Loucy (cell line): ENCODE results near the gene TSPEAR.

ENCODE experiments used
- CTCF ChIP-seq: fragments of 200-600 bp; sonication (generic); conservative IDR thresholded peaks from 2 replicates; pipeline ENCODE4 v1.5.1; 2014; ENCODE audit warnings: mild to moderate bottlenecking, antibody characterized with exemption, low read length
- EZH2phosphoT487 ChIP-seq: fragments of 200-600 bp; IDR thresholded peaks from 2 replicates; pipeline ENCODE4 v1.6.1; 2018; ENCODE audit warnings: antibody characterized with exemption, mild to moderate bottlenecking, moderate library complexity, borderline replicate concordance

DNA sequence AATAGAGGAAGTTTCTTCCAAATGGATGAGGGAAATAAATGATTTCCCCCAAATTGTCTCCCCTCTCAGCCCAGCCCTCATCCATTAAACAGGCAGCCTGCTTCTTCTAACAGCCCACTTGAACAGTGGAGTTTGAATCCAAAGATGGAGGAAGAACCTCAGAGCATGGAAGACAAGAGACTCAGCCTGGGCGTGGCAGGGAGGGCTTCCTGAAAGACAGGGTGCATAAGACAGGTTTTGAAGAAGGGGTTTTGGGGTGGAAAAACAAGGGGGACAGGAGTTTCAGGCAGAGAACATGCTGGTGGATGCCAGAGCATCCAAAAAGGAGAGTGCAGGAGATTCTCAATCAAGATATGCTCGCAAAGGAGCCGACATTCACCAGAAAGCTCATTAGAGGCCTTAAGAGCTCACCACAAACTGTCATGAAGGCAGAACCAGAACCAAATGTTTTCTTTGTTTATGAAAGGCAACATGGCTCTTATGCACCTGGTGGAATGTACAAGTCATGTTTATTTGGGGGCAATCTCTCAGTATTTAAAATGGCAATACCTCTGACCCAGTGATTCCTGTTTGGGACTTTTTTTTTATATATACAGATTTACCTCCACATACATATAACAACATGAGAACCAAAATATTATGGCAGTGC lies 26.5 kb upstream of the TSPEAR start:
- TF ChIP-seq CTCF (no peak), EZH2phosphoT487 (no peak)
